HG03108 (cell line): ENCODE measurements around the gene PIK3C3.
"Not testable (repeated sequence)": the region's sequence is repeated elsewhere in the genome, so short reads cannot be mapped to it uniquely, and the experiment has no call there.

Source experiments
- ATAC-seq: cut with Tn5 transposase; IDR thresholded peaks from one replicate; pipeline ENCODE4 v1.9.1; 2021; ENCODE audit warnings: moderate library complexity; ENCODE audit not compliant: unreplicated experiment

The PIK3C3 gene

DNA sequence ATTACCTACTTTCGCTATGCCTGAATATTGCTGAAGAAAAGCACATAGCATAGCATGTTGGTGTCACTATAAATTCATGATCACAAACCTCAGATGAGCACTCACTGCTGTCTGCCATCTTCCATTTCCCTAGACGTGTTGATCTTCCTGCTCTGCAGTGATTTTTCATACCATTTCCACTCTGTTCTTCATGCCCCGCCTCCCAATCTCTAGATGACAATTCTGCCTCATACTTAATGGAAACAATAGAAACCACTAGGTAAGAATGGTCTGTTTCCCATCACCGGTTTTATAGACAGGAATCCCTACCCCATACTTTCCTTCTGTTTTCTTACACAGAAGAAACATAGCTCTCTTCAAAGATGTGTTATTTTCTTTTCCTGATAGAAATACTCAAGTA is 63.8 kb downstream of the PIK3C3 start:
- no peak for ATAC-seq

GRCh38 chr18:42024131-42024530 is 69.1 kb downstream of the PIK3C3 start:
- ATAC-seq: no peak

- peak; percentile 1 for ATAC-seq
These were observed 70.5 kb downstream of the PIK3C3 start for GRCh38 chr18:42025491-42025890.

- peak; percentile 94 for ATAC-seq
These were observed 71.1 kb downstream of the PIK3C3 start for GRCh38 chr18:42025974-42026625.

DNA sequence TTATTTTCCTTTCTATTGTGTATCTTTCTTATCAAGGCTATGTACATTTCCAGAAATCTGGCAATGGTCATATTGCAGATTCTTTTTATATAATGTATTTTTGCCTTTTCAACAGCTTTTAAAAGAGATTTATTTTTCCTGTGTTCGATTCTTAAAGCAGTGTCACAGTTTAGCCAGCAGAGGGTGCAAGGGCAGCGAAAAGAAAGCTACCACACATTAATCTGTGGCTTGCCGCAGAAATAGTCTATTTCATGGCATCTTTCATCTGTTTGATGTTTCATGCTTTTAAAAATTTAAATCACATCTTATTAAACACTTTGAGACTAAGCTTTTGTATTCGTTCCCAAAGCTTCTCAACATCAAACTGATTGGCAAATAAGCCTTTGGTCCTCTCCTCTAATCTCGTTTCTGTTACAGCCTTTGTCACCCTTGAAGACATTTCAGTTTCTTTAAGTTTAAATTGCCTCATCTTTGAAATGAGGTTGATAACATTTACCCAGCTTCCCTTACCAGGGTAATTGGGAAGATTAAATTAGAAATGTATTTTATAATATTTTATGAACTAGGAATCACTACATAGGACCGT is 73.3 kb downstream of the PIK3C3 start:
- no peak for ATAC-seq

GRCh38 chr18:42029092-42029491 is 74.1 kb downstream of the PIK3C3 start:
- ATAC-seq: no peak

DNA sequence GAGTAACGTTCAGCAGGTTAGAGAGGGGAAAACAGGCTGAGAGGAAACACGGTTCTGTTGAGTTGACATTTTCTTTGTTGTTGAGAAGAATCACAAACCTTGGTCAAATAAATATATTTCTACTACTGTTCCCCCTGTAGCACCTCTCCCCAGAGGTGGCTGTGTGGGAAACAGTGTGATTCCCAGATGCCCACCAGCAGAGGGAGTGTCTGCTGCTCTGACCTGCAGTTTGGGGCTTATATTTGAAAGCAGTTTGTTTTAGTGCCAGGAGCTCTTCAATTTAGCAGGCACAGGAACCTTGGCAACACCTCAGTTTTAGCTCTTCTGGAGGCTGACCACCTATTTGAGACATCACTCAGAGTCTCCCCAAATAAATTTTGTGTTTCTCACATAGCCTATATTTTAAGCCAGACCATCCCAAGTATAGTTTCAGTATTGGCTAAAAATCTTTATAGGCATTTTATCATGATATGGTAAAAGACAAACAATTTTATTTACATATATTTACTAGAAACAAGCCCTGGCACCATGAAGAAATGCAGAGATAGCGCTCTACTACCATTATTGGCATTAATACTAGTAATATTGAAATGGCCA is 75.7 kb downstream of the PIK3C3 start:
- no peak for ATAC-seq

GRCh38 chr18:42032447-42032846 is 77.4 kb downstream of the PIK3C3 start:
- no peak for ATAC-seq

DNA sequence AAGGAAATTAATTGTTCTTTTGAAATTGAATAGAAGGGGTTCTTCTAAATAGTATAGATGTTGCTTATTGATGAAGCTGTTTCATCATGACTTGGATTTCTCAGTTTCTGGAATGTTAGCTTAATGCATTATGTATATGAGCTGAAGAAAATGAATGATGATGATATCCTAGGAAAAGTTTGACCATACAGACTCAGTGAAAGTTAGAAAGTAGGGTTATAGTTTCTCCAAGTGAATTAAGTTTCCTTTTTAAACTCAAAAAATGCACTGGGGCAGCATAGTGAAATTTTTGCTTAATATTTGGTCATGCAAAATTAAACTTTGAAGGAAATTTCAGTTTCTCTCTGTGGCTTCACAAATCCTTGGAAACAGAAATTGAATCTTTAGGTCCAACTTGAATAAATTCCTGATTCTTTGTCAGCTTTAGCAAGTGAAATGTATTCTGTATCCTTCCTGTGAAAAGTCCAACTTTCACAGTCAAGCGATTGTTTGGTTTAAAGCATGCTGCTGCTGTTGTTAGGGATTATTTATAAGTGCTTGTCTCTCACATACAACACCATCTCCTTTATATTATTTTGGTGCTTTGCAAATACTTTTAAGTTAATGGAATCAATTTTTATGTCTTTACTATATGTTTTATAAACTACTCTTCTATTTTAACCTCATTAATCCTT is 78.2 kb downstream of the PIK3C3 start:
- no peak for ATAC-seq

DNA sequence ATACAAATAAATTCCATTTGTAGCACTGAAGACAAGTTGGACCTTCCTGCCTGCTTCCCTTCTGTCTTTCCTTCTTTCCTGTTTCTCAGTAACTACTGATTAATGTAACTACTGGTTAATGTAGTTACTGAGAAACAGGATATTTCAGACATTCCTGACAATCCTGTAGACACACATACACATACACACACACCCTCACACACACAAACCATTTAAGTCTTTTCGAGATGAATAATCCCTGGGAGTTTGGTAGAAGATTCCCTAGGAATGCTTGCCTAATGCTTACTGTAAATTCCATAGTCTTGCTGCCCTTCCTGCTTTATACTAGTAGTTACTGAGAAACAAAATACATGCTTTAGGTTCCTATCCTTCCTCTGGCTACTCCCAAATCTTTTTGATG is 83.9 kb downstream of the PIK3C3 start:
- no peak for ATAC-seq

DNA sequence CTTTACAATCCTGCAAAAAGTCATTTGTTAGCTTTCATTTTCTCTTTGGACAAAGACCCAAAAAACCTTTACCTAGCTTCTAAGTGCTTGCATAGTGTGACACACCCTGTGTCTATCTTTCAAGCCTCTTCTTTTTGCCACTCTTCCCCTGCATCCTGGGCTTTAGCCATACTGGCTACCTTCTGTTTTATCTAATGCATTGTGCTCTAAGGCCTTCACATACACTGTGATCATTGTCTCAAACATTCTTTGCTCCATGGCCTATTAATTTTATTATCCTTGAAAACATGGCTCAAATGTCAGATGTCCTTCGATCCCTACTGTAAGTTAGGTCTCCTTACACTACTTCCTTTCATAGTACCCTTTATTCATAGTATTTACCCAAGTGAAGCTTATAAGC is 84.4 kb downstream of the PIK3C3 start:
- no peak for ATAC-seq

DNA sequence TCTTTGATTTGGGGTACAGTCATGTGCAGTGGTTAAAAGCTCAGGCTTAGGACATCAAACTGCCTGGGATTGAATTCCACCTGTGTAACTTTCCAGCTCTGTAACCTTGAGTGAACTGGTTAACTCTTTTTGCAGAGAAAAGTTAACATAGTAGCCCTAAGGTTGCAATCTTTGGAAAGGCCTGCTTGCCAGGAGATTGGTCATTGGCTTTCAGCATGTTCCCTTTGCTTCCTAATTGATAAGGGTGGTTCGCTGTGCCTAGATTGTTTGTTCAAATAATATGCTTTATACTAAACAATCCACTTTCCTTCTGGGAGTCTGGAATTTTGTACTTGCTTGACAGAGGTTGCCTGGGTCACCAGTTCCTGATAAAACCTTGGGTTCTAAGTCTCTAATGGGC is 86.8 kb downstream of the PIK3C3 start:
- ATAC-seq: no peak

- no peak for ATAC-seq
These were observed 90.3 kb downstream of the PIK3C3 start for GRCh38 chr18:42045346-42045745.

DNA sequence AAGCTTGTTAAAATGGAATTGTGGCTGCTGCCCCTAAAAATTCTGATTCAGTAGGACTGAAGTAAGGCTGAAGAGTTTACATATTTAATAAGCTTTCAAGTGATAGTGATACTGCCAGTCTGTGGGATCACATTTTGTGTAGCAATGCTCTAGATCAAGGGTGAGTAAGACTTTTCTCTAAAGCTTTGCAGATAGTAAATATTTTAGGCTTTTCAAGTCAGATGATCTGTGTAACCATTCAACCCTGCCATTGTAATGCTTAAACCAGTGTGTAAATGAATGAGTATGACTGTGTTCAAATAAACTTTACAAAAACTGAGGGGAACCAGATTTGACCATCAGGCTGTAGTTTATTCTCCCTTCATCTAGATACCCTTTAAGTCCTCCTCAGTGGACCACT is 92.7 kb downstream of the PIK3C3 start:
- no peak for ATAC-seq

DNA sequence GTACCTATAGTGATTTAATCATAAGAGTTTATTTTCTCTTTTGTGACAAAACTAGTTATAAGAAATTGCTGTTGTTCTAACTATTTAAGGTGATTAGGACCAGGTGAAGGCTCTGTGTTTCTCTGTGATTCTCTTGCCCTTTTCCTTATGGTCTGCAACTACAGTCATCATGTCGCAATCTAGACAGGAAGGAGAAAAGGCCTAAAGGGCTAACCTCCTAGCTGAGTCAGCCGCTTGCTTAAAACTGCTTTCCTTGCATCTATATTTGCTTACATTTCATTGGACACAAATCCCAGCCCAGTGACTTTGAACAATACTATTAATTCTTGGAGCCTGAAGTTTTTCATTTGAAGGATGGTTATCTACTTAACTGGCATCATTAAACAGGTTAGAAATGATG is 93.1 kb downstream of the PIK3C3 start:
- ATAC-seq: no peak

- not testable (repeated sequence) for ATAC-seq
These were observed 94.5 kb downstream of the PIK3C3 start for GRCh38 chr18:42049536-42049935.

- ATAC-seq: no peak
These were observed 96.4 kb downstream of the PIK3C3 start for GRCh38 chr18:42051411-42051810.

DNA sequence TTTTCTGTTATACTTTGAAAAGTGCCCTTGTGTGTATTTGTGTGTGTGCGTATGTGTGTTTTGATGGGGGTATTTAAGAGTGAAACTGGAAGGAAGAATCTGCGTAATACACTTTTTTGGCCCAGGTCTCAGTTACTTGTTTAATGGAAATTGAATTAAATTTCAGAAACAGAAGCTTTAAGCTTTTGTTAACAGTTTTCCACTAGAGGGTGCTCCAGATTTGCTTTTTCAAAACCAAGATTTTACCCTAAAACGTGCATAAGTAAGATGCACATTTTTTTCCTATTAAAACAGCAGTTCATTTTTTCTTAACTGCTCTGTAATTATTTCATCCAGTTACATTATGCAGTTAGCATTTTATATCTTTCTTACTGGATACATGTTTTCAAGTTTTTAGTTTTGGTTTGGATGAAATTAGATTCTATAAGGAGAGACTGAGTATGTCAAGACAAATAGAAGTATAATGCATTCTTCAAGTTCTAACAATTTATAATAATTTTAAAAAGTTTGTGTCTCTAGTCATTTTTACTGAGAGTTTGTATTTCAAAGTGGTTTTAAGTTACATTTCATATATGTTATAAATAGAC is 97.2 kb downstream of the PIK3C3 start:
- ATAC-seq: no peak

DNA sequence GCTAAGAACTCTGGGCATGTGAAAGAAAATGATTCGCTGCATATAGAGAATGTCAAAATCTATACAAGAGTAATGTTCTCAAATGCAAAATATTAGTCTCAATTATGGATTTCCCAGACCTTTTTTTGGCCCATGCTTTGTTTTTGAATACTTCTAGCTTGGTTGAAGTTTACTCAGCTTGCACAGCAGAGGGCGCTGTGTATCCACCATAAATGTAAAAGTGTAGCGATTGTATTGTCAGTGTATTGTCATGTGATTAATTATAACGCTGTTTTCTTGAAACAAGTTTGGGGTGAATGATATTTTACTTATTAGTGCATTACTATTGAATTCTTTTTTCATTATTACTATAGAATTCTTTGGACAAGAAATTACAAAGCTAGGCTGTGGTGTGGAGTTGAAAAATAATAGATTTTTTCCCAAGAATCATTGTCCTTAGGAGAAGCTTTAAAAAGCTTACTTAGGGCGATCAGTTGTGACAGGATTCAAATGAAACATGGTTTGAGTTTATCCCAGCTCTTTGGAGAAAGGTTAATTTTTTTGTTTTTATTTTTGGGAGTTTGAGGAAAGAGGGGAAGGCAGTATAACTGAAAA is 98.3 kb downstream of the PIK3C3 start:
- ATAC-seq: peak; percentile 75

GRCh38 chr18:42064109-42064508 is 109.1 kb downstream of the PIK3C3 start:
- ATAC-seq: no peak

DNA sequence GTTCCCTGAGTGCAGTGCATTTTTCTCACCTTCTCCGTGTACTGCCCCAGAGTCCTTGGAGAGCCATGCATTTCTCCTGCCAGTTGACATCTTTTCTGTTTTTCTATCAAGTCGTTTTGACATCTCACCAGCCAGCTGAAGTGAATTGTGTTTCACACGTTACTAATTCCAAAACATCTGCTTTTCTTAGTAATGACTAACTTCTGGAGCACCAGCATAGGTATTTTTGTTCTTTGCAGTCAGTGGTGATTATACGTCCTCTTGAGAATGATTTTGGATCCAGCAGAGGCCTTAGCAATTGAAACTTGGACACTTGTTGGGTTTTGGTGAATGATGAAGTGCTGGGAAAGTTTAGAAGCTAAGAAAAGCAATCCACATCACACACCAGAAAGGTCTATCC is 112.5 kb downstream of the PIK3C3 start:
- no peak for ATAC-seq
